ENCODE measurements around the gene CCDC88C.

The CCDC88C gene

GRCh38 chr14:91377700-91378652, 39.6 kb downstream of the CCDC88C start:
- peak; percentile 70 for DNase-seq

DNA sequence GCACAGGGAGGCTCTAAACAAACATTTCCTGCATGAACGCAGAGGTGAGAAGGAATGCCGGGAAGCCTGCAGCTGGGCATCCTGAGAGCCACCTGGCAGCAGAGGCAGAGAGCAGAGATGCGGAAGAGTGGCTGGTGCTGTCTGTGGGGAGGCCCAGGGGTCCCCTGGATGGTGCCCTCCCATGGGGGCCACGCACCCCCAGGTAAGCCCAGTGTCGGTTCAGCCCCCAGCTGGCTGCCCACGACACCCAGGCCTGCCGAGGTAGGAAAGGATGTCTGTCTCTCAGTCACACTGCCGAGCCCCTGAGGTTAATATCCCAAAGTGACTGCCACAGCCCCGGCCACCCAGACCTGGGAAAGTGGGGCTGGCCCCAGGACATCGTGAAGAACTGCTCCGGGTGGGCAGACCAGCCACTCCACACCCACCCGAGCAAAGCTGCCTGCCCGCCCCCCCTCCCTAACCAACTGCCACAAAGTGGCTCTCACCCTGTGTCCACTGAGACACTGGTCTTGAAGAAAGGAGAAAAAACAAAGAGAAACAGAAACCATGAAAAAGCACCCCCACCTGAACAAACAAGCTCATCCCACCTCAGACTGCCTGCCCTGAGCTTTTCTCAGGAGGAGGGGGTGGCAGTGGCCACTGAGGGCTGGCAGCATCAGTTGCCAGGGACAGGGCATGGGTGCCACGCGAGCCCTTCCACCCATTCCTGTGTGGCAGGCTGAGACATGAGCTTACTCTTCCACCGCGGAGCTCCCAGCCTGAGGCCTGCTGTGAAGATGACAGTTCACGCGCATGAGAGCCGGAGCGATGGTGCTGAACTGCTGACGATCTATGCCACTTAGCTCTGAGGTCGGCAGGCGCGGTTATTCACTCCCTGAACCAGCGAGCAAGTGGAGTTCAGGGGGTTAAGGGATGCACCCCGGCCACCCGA, 40.8 kb downstream of the CCDC88C start:
- DNase-seq, result no peak

GRCh38 chr14:91375720-91376452, 41.7 kb downstream of the CCDC88C start:
- no peak for DNase-seq

GRCh38 chr14:91374879-91375702, 42.5 kb downstream of the CCDC88C start:
- DNase-seq, result peak; percentile 24

- no peak for DNase-seq
These were observed 43.2 kb downstream of the CCDC88C start for GRCh38 chr14:91374287-91374878.

DNA sequence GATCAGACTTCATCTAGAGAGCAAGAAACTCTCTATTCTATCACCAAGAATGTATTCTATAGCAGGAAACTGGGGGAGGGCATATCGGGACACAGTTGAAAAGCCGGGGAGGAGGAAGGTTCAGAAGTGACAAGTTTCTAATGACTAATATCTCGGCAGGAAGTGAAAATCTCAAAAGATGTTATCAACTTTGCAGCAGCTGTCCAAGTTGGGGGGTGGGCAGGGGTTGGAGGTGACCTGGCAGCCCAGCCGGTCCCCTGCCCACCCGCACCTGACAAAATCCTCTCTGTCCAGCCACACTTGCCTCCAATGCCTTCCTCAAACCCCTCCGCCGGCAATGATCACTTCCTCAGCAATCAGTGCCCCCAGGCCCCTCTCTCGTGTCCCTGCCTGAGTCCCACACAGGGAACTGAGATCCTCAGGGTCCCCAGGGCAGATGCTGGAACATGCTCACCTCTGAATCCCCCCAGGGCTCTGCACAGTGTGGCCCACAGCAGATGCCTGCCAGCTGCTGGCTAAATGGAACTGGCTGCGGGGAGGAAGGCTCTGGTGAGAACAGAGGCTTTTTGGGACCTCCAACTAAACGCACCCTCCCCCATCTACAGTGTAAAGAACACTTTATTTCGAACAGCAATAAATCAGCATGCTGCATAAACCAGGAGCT, 43.9 kb downstream of the CCDC88C start:
- peak; percentile 58 for DNase-seq

GRCh38 chr14:91372671-91373495, 44.7 kb downstream of the CCDC88C start:
- peak; percentile 30 for DNase-seq

DNA sequence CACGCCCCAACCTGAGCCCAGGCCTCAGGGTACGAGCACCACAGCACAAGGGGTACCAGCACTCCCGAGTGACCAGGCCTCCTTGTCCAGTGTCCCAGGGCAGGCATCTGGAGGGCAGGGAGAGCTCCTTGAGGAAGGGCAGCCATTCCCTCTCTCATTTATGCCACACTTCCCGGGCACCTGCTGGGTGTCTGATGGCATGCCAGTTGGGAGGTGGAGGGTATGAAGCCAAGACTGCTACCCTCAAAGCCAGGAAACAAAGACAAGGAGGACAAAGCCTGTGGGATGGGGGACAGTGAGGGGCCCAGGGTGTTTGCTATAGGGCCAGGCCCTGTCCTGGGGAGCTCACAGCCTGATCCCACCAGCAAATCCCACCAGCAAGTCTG, 45.6 kb downstream of the CCDC88C start:
- DNase-seq, result no peak

DNA sequence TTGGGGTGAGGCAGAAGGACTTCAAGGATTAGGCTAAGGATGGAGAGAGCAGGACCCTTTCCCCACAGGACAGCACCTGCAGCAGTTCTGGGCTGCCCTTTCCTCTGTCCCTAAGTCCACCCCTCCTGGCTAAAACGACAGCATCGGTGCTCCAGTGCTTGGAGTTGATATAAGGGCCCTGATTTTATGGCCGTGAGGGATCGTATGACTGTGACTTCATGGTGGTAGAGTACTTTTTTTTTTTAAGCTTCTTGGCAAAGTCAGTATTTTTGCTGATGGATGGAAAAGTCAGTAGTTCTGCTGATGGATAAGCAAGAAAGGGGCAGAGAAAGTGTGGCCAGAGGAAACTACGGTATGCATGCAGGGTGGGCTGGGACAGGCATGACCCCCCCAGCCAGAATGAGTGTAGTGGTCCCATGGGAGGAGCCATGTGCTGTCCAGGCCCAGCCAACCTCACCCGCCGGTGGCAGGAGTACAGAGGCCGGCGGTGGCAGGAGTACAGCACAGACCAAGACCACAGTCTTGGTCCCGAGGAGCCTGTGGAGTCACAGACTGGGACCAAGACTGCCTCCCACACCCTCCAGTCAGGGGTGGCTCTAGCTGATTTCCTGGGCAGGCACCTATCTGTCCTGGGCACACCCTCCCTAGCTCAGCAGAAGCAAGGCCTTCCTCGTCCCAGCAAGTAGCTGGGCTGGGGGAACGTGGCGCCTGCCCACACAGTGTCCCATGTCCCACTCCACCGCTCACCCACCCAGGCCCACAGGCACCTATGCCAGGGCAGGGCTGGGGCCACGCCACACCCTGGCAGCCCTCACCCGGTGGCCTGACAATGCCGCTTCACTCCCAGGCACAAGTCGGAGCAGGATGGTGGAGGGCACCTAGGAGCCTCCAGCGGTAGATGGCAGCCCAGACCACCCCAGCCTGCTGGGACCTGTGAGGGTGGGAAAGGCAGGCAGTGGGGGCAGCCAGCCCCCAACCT, 46.3 kb downstream of the CCDC88C start:
- DNase-seq, result no peak

DNA sequence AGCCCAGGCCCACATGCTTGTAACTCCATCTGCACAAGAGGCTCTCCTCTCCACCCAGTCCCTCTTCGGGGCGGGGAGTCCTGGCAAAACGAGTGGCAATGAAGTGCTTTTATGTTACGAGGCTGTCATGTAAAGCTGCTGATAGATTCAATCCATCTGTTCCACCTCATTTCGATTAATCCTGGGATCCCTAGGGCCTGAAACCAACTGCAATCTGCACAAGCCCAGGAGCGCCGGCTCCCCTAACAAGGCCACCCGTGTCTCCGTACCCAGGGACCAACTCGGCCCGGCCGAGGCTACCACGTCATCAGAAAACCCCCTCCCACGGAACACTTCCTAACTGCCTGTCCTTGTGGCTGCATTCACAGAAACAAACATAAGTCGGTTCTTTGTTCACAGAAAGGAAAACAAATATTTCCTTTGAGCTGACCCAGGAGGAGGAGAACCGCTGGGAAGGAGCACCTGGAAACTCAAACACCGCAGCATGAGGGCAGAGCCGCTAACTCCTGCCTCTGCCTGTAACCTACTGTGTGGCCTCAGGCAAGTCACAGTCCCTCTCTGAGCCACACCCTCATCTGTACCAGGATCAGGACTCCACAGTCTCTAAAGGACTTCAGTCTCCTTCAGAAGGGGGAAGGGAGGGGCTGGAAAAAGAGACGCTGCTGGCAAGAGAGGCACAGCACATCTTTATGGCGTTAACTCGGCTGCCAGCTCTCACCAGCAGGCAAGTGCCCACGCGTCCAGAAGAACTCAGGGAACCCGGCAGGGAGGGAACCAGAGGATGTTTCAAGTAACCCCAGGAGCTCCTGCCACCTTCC, 47.8 kb downstream of the CCDC88C start:
- peak; percentile 72 for DNase-seq

DNA sequence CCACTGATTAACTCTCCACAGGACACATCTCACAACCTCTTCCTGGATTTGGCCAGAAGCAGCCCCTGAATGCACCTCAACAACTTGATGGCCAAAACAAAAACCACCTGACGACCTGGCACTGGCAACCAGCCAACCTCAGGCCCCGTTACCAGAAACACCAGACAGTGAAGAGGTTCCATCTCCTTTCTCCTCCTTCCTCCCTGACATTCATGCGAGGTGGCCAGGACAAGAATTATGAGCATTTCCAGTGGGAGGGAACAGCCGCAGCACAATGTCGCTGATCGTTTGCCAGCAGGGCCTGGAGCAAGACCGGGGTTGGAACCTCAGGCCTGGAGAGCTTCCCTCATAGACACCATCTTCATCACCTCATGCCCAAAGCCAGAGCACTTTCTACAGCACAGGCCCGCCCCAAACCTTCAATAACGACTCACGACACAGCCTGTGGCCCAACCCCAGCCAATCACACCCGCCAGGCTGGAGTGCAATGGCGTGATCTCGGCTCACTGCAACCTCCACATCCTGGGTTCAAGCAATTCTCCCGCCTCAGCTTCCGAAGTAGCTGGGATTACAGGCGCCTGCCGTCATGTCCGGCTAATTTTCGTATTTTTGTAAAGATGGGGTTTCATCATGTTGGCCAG, 48.7 kb downstream of the CCDC88C start:
- DNase-seq, result no peak

- DNase-seq, result peak; percentile 69
These were observed 50.1 kb downstream of the CCDC88C start for GRCh38 chr14:91367173-91368171.

DNA sequence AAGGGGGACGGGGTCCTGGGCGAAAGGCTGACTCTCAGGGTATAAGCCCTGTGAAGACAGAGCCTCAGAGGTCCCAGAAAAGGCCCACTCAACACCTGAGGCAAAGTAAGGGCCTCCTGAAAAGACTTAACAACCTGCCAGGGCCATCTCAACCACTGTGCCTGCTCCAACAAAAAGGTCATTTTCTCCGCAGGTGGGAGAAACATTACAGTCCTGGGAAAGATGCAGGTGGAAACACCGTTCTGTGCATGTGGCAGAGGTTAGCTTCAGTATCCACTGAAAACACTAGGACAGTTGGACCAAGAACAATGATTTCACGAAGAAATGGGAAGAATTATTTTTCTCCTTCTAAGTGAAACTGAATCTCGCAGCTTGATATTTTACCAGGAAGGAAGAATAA, 50.9 kb downstream of the CCDC88C start:
- DNase-seq, result no peak

- no peak for DNase-seq
These were observed 52.1 kb downstream of the CCDC88C start for GRCh38 chr14:91365552-91365951.

- DNase-seq, result no peak
These were observed 52.9 kb downstream of the CCDC88C start for GRCh38 chr14:91364524-91365270.
